ENCODE data around the gene SLITRK5. TPM values are rescaled to one million over a fixed set of nuclear protein-coding genes. Genes with fewer than 3 reads are reported as not detected.

The SLITRK5 gene, protein sequence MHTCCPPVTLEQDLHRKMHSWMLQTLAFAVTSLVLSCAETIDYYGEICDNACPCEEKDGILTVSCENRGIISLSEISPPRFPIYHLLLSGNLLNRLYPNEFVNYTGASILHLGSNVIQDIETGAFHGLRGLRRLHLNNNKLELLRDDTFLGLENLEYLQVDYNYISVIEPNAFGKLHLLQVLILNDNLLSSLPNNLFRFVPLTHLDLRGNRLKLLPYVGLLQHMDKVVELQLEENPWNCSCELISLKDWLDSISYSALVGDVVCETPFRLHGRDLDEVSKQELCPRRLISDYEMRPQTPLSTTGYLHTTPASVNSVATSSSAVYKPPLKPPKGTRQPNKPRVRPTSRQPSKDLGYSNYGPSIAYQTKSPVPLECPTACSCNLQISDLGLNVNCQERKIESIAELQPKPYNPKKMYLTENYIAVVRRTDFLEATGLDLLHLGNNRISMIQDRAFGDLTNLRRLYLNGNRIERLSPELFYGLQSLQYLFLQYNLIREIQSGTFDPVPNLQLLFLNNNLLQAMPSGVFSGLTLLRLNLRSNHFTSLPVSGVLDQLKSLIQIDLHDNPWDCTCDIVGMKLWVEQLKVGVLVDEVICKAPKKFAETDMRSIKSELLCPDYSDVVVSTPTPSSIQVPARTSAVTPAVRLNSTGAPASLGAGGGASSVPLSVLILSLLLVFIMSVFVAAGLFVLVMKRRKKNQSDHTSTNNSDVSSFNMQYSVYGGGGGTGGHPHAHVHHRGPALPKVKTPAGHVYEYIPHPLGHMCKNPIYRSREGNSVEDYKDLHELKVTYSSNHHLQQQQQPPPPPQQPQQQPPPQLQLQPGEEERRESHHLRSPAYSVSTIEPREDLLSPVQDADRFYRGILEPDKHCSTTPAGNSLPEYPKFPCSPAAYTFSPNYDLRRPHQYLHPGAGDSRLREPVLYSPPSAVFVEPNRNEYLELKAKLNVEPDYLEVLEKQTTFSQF
- total RNA-seq (2014; rRNA removed; shearing (Covaris generic)), result 2.8 and 3.3 TPM in 2 replicates

DNA sequence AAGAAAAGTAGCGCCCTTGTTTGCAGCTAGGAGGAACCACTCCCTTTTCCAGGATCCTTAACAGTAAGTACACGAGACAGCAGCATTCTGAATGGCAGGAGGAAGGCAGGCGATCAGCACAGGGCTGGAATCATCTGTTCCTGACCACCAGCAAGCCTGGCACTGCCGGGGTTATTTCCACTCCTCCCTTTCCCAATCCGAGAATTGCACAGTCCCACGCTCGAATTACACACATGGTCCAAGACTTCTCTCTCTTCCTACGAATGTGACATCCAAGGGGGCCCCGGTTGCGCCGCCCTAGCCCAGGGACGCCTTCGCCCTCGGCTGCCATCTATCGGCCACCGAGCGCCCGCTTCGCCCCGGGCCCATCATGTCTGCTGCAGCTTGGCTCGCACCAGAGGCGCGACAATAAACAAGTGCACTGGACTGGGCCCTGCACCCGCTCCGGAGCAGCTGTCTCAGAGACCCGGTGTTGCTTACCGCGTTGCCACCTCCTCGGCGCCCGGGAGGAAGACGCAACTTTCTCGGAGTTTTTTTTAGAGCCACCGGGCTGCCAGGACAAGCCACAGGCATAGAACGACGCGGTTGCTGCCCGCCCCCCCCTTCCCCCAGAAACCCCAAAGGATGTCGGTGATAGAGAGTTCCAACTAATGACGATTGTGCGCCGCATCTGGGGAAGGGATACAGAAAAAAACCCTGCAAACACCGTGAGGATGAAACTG is at the start of gene SLITRK5:
Gene SLITRK5, plus strand, starts transcription at position 341 of the 722 bp plus-strand sequence. CDS start 4,018 bp downstream, outside the sequence.
- H3K27me3 ChIP-seq, result no peaks in the 10 kb centered on the region
- peak; percentile 90 to 96 for DNase-seq
- peak within 1 kb of the TSS; percentile 97 for H3K4me3 ChIP-seq
- no peaks in the 10 kb centered on the region for H3K9me3 ChIP-seq (replicated peaks)
- peak within 1 kb of the TSS; percentile 86 for H3K27ac ChIP-seq
- H3K4me1 ChIP-seq, result peaks cover 7% of the 10 kb centered on the region
- peaks cover 9% of the 10 kb centered on the region for H3K36me3 ChIP-seq

DNA sequence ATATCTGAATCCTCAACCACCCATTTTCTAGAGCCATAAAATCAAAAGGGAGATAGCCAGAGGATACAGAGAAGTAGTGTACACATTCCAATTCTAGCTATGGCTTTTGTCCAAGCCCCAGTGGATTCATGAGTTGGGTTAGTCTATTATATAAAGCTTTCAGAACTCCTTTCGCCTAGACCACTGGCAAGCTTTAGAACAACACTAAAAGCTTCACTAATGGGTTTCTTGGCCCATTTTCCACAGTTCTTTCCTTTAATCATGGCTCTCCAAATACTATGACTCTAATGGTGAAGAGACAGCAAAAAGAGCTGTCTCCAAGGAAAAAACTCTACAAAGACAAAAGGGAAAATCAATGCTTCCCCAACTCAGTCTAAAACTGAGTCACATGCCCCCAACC is 48.2 kb upstream of the SLITRK5 start:
- H3K4me1 ChIP-seq, result no peaks in the 10 kb centered on the region

DNA sequence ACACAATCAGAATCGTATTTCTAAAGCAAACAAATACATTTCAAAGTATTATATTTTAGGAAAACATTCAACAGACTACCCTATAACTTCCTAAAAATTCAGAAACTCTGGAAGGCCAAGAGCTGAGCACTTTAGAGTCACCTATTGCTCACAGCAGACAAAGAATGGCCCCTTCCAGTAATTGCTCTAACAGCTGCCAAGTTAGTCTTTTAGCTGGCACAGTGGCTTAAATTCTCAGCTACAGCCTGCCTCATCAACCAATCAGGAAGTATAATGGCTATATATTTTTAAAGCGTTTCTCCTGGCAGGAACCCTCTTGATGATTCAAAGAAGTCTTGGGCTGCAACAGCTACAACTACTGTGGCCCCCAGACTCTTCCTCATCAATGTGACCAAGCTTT is 14.9 kb upstream of the SLITRK5 start:
- no peaks in the 10 kb centered on the region for H3K27me3 ChIP-seq
- peak overlapping the region; percentile 21 for H3K27ac ChIP-seq
- peaks cover 16% of the 10 kb centered on the region for H3K4me1 ChIP-seq
- H3K36me3 ChIP-seq, result no peaks in the 10 kb centered on the region
- no peak overlapping the region for H3K4me3 ChIP-seq
- no peaks in the 10 kb centered on the region for H3K9me3 ChIP-seq (replicated peaks)
- peak; percentile 38 to 71 for DNase-seq

More for the DNA sequence above, 48.2 kb upstream of the SLITRK5 start:
- Histone ChIP-seq H3K27ac (no peak overlapping the region), H3K36me3 (no peaks in the 10 kb centered on the region), H3K9me3 (replicated peaks) (no peaks in the 10 kb centered on the region), H3K27me3 (no peaks in the 10 kb centered on the region), H3K4me3 (no peak overlapping the region)
- no peak for DNase-seq

DNA sequence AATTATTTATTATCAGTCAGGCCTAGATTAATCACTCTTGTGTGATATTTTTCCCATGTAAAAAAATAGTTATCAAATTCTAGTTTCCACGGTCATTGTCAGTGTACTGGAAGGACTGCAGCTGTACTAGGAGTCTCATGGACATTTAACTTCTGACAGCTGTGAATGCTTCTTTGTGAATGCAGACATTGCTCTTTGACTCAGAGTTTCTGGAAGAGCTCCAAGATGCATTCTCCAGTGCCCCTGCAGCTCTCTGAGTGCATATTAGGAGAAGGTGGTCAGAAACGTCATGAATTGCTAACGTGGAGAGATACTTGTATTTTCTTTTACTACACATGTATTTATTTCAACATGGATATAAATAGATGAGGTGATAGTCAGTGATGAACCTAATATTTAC is 9.7 kb upstream of the SLITRK5 start:
- peak; percentile 73 to 92 for DNase-seq
- H3K4me1 ChIP-seq, result peaks cover 17% of the 10 kb centered on the region
- 0 out of 2 replicates have a peak overlapping the region, but pooled peaks have one; percentile 2 for H3K27ac ChIP-seq
- no peaks in the 10 kb centered on the region for H3K9me3 ChIP-seq (replicated peaks)
- no peaks in the 10 kb centered on the region for H3K27me3 ChIP-seq
- no peak overlapping the region for H3K4me3 ChIP-seq
- no peaks in the 10 kb centered on the region for H3K36me3 ChIP-seq

DNA sequence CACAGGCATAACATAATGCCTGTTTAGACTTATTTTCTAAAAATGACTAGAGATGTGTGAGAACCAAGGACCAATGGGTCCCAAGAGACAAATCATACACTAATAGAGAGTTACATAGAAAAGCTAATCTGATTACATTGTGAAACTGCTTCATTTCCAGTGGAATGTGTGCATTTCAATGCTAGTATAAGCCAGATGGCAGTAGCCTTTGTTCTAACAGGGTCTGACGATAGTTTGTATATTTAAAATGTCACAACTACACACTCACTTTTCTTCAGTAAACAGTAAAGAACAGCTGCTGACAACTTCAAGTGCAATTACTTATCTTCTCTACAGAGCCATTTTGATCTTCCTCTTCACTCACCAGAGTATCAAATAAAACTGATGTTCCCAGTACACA is 4.3 kb upstream of the SLITRK5 start:
- no peaks in the 10 kb centered on the region for H3K27me3 ChIP-seq
- no peaks in the 10 kb centered on the region for H3K9me3 ChIP-seq (replicated peaks)
- DNase-seq, result peak in 1 of 2 experiments; percentile 36

DNA sequence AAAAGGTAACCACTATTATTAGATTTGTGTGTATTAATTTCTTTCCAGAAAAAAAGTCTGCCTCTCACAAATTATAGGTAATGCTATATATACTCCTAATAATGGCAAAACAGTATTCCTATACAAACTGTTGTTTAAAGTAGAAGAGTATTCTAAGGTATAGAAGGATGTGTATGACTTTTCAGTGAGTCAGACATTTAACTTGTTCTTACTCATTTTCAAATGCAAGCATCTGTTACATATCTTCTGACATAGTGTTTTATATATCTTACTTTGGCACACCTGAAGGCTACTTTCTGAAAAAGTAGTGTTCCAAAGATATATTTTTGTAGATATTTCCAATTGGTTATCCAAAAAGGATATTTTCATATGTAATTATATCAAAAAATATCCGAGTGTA is 3.5 kb upstream of the SLITRK5 start:
- Histone ChIP-seq H3K27me3 (no peaks in the 10 kb centered on the region), H3K4me1 (peaks cover 7% of the 10 kb centered on the region), H3K27ac (no peak overlapping the region), H3K36me3 (no peaks in the 10 kb centered on the region), H3K9me3 (replicated peaks) (no peaks in the 10 kb centered on the region), H3K4me3 (no peak overlapping the region)
- no peak for DNase-seq

More for the DNA sequence above, 4.3 kb upstream of the SLITRK5 start:
- peak overlapping the region; percentile 2; the same call in 1 of the 2 replicates for H3K27ac ChIP-seq
- no peak overlapping the region for H3K4me3 ChIP-seq
- H3K4me1 ChIP-seq, result peaks cover 8% of the 10 kb centered on the region
- no peaks in the 10 kb centered on the region for H3K36me3 ChIP-seq

DNA sequence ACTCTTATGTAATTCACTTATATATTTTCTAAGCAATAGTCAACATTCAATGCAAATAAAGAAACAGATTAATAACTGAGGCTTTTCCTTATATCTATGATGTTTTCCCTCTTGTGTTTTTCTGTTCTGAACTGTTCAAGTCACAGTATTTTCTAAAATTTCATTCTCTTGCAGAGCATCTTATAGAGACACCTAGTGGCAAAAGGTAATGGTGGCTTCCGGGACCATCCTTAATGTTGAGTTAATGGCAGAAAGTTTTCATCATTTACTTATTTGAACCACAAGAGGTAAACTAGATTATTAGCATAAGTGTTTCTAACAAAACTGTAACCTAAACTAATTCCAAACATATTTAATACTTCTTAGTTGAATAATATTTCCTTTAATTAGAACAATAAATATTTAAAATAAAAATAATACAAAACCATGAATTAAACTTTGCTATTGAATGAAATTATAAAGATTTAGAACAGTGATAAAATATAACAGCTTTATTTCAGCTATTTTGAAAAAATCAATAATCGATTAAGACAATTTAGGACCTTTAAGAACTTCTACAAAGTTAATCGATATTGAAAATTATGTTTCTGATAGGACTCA is 1.7 kb upstream of the SLITRK5 start:
- no peaks in the 10 kb centered on the region for H3K36me3 ChIP-seq
- H3K27me3 ChIP-seq, result no peaks in the 10 kb centered on the region
- no peaks in the 10 kb centered on the region for H3K9me3 ChIP-seq (replicated peaks)
- peaks cover 7% of the 10 kb centered on the region for H3K4me1 ChIP-seq
- H3K4me3 ChIP-seq, result no peak overlapping the region
- H3K27ac ChIP-seq, result no peak overlapping the region
- peak; percentile 22 to 67 for DNase-seq

DNA sequence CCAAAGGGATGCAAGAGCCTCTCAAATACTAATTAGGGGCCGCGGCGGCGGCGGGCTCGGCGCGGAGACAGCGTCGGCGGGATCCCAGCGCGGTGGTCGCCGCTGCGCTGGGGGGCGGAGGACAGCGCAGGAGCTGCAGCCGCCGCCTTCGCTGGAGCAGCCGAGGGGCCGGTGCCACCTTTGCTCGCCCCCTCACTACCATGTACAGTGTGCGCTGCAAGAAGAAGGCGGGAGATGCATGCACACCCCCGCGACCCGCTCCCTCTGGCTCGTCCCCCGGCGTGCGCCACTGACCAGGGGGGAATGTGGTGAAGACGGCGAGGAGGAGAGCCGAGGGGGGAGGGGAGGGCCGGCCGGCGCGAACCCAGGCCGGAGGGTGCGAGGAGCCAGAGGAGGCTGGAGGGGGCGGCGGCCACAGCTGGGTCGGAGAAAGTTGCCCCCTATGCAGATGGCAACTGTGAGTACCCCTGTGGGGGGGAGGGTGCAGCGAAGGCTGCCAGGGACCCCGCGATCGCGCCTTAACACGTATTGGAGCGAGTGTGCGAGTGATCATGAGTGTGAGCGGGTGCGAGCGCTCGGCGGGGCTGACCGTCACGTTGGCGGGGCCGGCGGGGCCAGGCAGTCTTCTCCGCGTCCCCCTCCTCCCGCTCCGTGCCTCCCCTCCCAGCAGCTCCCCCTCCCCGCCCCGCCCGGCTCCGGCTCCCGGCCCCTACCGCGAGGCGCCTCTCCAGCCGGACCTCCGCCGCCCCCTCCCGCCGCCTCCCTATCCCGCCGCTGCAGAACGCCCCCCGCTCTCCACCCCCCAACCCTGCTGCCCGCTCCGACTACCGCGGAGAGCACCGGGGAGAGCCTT is 808 bp downstream of the SLITRK5 start:
- peak; percentile 49 to 53 for DNase-seq
- Histone ChIP-seq H3K27me3 (no peaks in the 10 kb centered on the region), H3K27ac (peak overlapping the region; percentile 86), H3K36me3 (peaks cover 9% of the 10 kb centered on the region), H3K4me3 (peak overlapping the region; percentile 97), H3K9me3 (replicated peaks) (no peaks in the 10 kb centered on the region), H3K4me1 (peaks cover 2% of the 10 kb centered on the region)

DNA sequence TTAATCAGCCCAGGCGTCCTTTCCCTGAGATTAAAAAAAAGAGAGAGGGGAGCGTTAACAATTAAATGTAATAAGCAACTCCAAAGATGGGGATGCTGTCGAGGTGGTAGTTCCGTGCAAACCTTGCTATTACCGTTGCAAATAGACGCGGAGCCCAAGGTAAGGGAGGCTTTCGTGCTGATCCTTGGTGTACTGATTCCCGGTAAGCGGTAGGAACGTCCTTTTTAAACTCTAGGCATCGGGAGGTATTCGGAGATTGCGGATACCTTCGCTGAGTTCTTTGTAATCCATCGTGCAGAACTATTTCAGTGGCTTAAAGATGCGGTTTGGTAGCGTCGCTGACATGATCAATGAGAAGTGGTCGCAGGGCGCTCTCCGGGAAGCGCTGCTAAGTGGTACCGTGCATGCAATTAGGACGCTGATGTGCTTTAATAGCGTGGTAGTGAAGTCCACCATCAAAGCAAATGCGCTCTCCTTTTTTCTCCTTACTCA is 3.1 kb downstream of the SLITRK5 start:
- Histone ChIP-seq H3K4me3 (peak overlapping the region; percentile 97), H3K27ac (peak overlapping the region; percentile 86), H3K4me1 (no peaks in the 10 kb centered on the region), H3K36me3 (peaks cover 9% of the 10 kb centered on the region), H3K9me3 (replicated peaks) (no peaks in the 10 kb centered on the region), H3K27me3 (no peaks in the 10 kb centered on the region)
- DNase-seq, result peak in 1 of 2 experiments; percentile 50

DNA sequence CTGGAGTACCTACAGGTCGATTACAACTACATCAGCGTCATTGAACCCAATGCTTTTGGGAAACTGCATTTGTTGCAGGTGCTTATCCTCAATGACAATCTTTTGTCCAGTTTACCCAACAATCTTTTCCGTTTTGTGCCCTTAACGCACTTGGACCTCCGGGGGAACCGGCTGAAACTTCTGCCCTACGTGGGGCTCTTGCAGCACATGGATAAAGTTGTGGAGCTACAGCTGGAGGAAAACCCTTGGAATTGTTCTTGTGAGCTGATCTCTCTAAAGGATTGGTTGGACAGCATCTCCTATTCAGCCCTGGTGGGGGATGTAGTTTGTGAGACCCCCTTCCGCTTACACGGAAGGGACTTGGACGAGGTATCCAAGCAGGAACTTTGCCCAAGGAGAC is 4.7 kb downstream of the SLITRK5 start:
- Histone ChIP-seq H3K9me3 (replicated peaks) (no peaks in the 10 kb centered on the region), H3K4me1 (no peaks in the 10 kb centered on the region; the same call in 1 of the 2 replicates), H3K27ac (no peak overlapping the region), H3K36me3 (peaks cover 9% of the 10 kb centered on the region), H3K27me3 (no peaks in the 10 kb centered on the region), H3K4me3 (no peak overlapping the region)
- no peak for DNase-seq

DNA sequence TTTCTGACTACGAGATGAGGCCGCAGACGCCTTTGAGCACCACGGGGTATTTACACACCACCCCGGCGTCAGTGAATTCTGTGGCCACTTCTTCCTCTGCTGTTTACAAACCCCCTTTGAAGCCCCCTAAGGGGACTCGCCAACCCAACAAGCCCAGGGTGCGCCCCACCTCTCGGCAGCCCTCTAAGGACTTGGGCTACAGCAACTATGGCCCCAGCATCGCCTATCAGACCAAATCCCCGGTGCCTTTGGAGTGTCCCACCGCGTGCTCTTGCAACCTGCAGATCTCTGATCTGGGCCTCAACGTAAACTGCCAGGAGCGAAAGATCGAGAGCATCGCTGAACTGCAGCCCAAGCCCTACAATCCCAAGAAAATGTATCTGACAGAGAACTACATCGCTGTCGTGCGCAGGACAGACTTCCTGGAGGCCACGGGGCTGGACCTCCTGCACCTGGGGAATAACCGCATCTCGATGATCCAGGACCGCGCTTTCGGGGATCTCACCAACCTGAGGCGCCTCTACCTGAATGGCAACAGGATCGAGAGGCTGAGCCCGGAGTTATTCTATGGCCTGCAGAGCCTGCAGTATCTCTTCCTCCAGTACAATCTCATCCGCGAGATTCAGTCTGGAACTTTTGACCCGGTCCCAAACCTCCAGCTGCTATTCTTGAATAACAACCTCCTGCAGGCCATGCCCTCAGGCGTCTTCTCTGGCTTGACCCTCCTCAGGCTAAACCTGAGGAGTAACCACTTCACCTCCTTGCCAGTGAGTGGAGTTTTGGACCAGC is 5.3 kb downstream of the SLITRK5 start:
- H3K4me3 ChIP-seq, result no peak overlapping the region

DNA sequence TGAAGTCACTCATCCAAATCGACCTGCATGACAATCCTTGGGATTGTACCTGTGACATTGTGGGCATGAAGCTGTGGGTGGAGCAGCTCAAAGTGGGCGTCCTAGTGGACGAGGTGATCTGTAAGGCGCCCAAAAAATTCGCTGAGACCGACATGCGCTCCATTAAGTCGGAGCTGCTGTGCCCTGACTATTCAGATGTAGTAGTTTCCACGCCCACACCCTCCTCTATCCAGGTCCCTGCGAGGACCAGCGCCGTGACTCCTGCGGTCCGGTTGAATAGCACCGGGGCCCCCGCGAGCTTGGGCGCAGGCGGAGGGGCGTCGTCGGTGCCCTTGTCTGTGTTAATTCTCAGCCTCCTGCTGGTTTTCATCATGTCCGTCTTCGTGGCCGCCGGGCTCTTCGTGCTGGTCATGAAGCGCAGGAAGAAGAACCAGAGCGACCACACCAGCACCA is 5.9 kb downstream of the SLITRK5 start:
- DNase-seq, result no peak
- Histone ChIP-seq H3K4me1 (no peaks in the 10 kb centered on the region; the same call in 1 of the 2 replicates), H3K9me3 (replicated peaks) (no peaks in the 10 kb centered on the region), H3K27ac (no peak overlapping the region), H3K36me3 (peaks cover 9% of the 10 kb centered on the region), H3K4me3 (no peak overlapping the region), H3K27me3 (no peaks in the 10 kb centered on the region)

More for the DNA sequence above, 5.3 kb downstream of the SLITRK5 start:
- Histone ChIP-seq H3K9me3 (replicated peaks) (no peaks in the 10 kb centered on the region), H3K36me3 (peaks cover 9% of the 10 kb centered on the region), H3K4me1 (no peaks in the 10 kb centered on the region; the same call in 1 of the 2 replicates), H3K27me3 (no peaks in the 10 kb centered on the region), H3K27ac (no peak overlapping the region)
- no peak for DNase-seq

All from SJCRH30 (cell line).